ENCODE measurements around the gene SEL1L.

SEL1L gene

DNA sequence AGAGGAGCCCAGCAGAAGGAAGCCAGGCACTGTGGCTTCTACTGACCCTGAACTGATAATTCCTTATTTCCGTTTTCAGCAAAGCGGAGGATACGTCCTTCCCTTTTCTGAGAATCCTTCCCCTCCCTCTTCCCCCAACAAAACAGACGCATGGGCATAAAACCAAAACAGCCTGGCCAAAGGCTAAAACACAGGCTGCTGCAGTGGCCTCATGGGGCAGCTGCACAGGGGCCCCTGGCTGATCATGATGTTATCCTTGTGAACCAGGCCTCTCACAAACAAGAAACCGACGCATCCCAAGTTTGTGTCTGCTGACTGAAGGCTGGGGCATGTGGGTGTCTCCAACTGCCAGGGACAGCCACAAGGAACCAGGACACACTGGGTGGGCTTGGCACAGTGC lies 110.1 kb downstream of the SEL1L start:
- FAIRE-seq (no peak), DNase-seq (ENCODE audit: insufficient read length, low spot score) (no peak)

More for the DNA sequence above, 110.1 kb downstream of the SEL1L start:
- TF ChIP-seq, protein P1, sequence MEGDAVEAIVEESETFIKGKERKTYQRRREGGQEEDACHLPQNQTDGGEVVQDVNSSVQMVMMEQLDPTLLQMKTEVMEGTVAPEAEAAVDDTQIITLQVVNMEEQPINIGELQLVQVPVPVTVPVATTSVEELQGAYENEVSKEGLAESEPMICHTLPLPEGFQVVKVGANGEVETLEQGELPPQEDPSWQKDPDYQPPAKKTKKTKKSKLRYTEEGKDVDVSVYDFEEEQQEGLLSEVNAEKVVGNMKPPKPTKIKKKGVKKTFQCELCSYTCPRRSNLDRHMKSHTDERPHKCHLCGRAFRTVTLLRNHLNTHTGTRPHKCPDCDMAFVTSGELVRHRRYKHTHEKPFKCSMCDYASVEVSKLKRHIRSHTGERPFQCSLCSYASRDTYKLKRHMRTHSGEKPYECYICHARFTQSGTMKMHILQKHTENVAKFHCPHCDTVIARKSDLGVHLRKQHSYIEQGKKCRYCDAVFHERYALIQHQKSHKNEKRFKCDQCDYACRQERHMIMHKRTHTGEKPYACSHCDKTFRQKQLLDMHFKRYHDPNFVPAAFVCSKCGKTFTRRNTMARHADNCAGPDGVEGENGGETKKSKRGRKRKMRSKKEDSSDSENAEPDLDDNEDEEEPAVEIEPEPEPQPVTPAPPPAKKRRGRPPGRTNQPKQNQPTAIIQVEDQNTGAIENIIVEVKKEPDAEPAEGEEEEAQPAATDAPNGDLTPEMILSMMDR (IDR thresholded peaks at IDR 0.05; ENCODE audit: insufficient read depth, missing control alignments) = no peak

Data from D721Med (cell line).